GM18505 (cell line): Measurements from ENCODE around the gene LTBP1.

Experiments used
- ATAC-seq: cut with Tn5 transposase; IDR thresholded peaks from one replicate; pipeline ENCODE4 v1.9.1; 2021; ENCODE audit not compliant: unreplicated experiment
- POLR2A ChIP-seq: IDR thresholded peaks from 4 replicates; pipeline ENCODE4 v1.6.1; 2011; ENCODE audit warnings: borderline replicate concordance; ENCODE audit not compliant: insufficient read depth, insufficient read length; ENCODE audit errors: extremely low read depth

The LTBP1 gene

GRCh38 chr2:33267043-33267442 is 320.3 kb downstream of the LTBP1 start:
- no peak for TF ChIP-seq POLR2A
- ATAC-seq = no peak

GRCh38 chr2:33267756-33268155 is 321.0 kb downstream of the LTBP1 start:
- ATAC-seq = no peak
- TF ChIP-seq POLR2A = no peak

GRCh38 chr2:33268246-33268831 is 321.6 kb downstream of the LTBP1 start:
- no peak for TF ChIP-seq POLR2A
- ATAC-seq = no peak

GRCh38 chr2:33272001-33272400 is 325.2 kb downstream of the LTBP1 start:
- TF ChIP-seq POLR2A = no peak
- ATAC-seq = peak; percentile 94

- no peak for ATAC-seq
- TF ChIP-seq POLR2A = no peak
Measured at GRCh38 chr2:33273479-33273878, 326.7 kb downstream of the LTBP1 start.

- ATAC-seq = no peak
- no peak for TF ChIP-seq POLR2A
Measured at GRCh38 chr2:33274524-33274923, 327.8 kb downstream of the LTBP1 start.

GRCh38 chr2:33275689-33276444 is 329.1 kb downstream of the LTBP1 start:
- ATAC-seq = no peak
- TF ChIP-seq POLR2A = no peak

GRCh38 chr2:33277002-33277426 is 330.3 kb downstream of the LTBP1 start:
- TF ChIP-seq POLR2A = no peak
- no peak for ATAC-seq

GRCh38 chr2:33278245-33278943 is 331.6 kb downstream of the LTBP1 start:
- ATAC-seq = no peak
- no peak for TF ChIP-seq POLR2A

GRCh38 chr2:33284287-33284686 is 337.5 kb downstream of the LTBP1 start:
- TF ChIP-seq POLR2A = no peak

GRCh38 chr2:33287507-33288005 is 340.8 kb downstream of the LTBP1 start:
- ATAC-seq = no peak
- no peak for TF ChIP-seq POLR2A

More at GRCh38 chr2:33284287-33284686, 337.5 kb downstream of the LTBP1 start:
- no peak for ATAC-seq

- no peak for ATAC-seq
- TF ChIP-seq POLR2A = no peak
Measured at GRCh38 chr2:33288011-33288410, 341.3 kb downstream of the LTBP1 start.

GRCh38 chr2:33289961-33290360 is 343.2 kb downstream of the LTBP1 start:
- TF ChIP-seq POLR2A = no peak
- ATAC-seq = no peak
